NCI-H1417 (cell line): ENCODE data around the gene KCTD17.
"Not testable (repeated sequence)": the region's sequence is repeated elsewhere in the genome, so short reads cannot be mapped to it uniquely, and the experiment has no call there.

ENCODE experiments used
- DNase-seq, 3 experiments: peaks; one replicate each; lab custom pipeline; 2025; lab: John Stamatoyannopoulos, UW

Gene KCTD17

GRCh38 chr22:37061611-37062375 lies 10.3 kb downstream of the KCTD17 start:
- no peak for DNase-seq

DNA sequence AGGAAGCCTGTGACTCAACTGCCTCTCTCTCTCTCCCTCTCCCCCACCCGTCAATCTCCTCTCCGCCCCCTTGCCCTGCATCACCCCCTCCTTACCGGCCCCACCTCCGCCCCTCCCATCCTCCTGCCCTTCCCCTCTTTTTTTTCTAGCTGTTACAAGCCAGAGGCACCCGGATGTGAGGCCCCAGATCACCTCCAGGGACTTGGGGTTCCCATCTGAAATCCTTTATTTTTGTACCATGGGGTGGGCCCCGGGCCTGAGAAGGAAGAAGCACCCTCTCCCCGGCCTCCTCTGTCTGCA lies 10.8 kb downstream of the KCTD17 start:
- DNase-seq = no peak

DNA sequence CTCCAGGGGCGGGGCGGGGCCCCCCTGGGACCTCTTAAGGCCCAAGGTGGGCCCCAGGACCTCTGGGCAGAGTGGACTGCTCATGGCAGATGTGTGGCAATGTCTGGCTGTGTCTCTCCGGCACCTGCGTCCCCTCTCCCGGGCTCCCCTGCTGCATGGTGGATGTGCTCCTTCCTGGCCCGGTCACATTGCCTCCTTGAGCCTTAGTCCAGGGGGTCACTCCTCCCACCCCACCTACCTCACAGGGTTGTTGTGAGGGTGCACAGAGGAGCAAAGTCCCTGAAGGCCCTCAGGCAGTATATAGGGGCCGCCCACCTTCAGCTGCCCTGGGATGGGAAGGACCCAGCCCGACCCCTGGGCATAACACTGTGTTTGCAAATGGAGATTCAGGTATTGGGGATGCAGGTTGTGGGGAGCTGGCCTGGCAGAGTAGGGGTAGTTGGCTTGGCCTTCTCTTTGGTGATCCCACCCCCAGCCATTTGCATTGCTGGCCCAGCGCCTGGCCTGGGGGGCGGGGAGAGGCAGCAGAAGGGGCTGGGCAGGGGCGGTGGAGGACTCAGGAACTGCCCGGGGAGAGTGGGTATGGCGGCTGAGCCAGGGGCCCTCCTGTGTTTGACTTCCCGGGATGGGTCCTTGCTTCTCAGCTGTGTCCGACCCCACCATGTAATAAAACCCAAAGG lies 11.3 kb downstream of the KCTD17 start:
- no peak for DNase-seq

GRCh38 chr22:37063431-37064420 lies 12.2 kb downstream of the KCTD17 start:
- peak; percentile 44 to 71 (median 51) for DNase-seq

DNA sequence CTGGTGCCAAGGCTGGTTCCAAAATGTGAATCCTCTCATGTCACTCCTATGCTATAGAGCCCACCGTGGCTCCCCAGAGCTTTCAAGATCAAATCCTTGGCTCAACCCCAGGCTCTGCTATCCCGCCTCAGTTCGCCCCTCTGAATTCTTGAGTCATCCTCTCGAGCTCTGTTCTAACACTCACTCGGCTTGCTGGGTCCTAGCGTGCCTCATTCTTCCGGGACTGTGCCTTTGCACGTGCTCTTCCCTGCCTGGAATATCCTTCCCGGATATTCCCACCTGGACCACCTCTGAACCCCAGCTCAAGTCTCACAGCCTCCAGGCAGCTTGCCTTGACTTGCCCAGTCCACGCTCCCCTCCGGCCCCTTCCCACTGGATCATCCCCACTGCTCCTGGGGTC lies 13.0 kb downstream of the KCTD17 start:
- DNase-seq = no peak

DNA sequence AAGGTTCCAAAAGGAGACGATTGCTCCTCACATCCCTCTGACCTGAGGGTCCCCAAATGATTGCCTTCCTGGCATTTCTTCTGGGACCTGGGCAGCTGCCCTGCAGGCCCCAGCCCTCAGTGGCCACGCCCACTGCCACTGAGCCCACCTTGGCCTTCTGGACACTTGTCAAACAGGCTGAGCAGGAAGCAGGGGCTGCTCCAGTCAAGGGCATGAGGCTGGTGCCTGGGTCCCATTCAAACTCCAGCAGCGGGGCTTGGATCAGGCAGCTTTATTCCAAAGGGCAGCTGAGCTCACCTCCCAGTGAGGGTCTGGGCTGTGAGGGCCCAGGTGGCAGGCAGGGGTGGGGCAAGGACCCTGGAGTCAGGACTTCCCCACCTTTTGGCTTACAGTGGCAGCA lies 13.6 kb downstream of the KCTD17 start:
- DNase-seq = no peak

- no peak for DNase-seq
These were observed 14.4 kb downstream of the KCTD17 start for GRCh38 chr22:37065961-37066360.

GRCh38 chr22:37067428-37067827 lies 15.9 kb downstream of the KCTD17 start:
- DNase-seq = no peak

GRCh38 chr22:37068859-37069258 lies 17.3 kb downstream of the KCTD17 start:
- no peak for DNase-seq

DNA sequence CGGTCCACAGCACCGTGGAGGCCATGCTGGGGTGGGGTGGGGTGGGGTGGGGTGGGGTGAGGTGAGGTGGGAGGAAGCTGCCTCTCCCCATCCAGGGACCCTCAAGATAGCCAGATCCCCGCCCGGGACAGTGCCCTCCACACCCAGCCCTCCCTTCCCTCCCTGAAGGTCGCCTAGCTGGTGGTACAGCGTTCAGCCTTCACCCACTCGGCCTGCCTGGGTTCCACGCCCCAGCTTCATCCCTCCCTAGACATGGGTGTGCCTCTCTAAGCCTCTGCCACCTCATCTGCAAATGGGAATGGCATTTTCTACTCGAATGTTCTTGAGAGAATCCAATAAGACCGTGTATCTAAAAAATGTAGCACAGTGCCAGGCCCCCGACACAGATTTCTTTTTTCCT lies 17.8 kb downstream of the KCTD17 start:
- DNase-seq = no peak

DNA sequence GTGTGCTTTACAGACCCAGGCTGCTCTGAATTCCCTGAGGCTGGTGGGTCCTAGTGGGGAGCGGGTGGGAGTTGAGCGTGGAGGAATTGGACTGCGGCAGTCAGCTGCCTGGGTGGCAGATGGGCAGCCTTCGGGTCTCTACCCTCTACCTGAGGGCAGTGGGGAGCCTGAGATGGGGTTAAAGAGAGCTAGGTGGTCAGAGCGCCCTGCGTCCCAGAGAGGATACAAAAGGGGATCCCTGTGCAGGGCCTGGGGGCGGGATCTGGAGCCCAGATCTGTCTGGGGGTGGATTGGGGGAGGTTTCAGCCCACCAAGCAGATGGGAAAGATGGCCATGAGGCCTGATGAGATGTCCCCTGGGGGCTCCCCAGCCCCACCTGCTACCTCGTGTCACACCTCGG lies 18.2 kb downstream of the KCTD17 start:
- no peak for DNase-seq

- no peak for DNase-seq
These were observed 18.8 kb downstream of the KCTD17 start for GRCh38 chr22:37070334-37070733.

- DNase-seq = no peak
These were observed 19.2 kb downstream of the KCTD17 start for GRCh38 chr22:37070744-37071143.

DNA sequence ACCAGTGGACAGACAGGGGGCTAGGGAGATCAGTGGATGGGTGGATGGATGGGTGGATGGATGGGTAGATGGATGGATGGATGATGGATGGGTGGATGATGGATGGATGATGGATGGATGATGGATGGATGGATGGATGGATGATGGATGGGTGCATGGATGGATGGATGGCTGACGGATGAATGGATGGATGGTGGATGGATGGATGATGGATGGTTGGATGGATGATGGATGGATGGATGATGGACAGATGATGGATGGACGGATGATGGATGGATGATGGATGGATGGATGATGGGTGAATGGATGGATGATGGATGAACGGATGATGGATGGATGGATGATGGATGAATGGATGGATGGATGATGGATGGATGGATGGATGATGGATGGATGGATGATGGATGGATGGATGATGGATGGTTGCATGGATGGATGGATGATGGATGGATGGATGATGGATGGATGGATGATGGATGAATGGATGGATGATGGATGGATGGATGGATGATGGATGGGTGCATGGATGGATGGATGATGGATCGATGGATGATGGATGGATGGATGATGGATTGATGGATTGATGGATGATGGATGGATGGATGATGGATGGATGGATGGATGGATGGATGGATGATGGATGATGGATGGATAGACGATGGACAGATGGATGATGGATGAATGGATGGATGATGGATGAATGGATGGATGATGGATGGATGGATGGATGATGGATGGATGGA lies 20.5 kb downstream of the KCTD17 start:
- not testable (repeated sequence) for DNase-seq

DNA sequence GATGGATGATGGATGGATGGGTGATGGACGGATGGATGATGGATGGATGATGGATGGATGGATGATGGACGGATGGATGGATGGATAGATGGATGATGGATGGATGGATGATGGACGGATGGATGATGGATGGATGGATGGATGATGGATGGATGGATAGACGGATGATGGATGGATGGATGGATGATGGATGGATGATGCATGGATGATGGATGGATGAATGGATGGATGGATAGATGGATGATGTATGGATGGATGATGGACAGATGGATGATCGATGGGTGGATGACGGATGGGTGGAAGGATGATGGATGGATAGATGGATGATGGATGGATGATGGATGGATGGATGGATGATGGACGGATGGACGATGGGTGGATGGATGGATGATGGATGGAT lies 21.1 kb downstream of the KCTD17 start:
- DNase-seq = no peak

GRCh38 chr22:37074537-37074936 lies 23.0 kb downstream of the KCTD17 start:
- peak in 1 of 3 experiments; percentile 27 for DNase-seq

DNA sequence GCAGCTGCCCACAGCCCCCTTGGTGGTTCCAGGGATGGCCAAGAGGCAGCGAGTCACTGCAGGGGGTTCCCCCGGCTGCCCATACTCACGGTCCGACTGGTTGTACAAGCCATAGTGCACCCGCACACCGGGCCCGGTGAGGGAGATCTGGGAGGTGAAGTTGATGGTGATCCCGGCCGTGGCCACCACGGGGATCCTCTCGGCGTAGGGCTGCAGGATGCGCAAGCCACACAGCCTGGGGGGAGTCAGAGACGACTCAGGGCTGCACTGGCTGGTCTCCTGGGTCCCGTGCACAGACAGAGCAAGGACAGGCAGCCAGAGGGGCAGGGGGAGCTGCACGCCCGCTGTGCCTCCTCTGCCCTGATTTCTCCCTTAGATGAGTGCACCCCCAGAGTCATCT lies 23.5 kb downstream of the KCTD17 start:
- DNase-seq = peak in 1 of 3 experiments; percentile 27

GRCh38 chr22:37075822-37076433 lies 24.4 kb downstream of the KCTD17 start:
- no peak for DNase-seq

DNA sequence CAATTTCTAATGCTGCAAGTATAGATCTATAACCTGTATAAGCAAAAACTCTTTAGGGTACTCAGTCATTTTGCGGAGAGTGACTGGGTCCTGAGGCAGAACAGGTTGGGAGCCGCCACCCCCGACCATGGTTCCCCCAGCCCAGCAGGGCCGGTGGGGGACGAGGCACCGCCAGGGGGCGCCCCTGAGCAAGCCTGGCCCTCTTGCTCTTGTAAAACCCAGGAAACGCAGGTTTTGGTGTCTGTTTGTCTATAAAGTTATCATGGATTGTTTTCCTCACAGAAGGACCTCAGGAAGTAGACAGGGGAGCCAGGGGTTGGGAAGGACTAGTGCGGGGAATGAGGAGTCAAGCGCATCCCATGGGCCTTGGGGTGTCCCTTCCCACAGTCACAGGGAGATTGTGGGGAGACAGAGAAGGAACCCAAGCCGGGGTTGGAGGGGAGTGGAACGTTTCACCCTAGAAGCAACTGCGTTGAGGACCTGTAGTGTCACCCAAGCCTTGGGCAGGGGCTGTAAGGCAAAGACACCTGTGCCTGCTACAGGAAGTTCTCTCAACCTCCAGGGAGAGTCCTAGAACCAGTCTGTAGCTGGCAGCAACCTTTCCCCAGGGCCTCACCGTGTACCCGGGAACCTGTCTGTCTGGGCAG lies 26.4 kb downstream of the KCTD17 start:
- DNase-seq = peak; percentile 4 to 42 (median 14)

- no peak for DNase-seq
These were observed 27.6 kb downstream of the KCTD17 start for GRCh38 chr22:37079158-37079557.

DNA sequence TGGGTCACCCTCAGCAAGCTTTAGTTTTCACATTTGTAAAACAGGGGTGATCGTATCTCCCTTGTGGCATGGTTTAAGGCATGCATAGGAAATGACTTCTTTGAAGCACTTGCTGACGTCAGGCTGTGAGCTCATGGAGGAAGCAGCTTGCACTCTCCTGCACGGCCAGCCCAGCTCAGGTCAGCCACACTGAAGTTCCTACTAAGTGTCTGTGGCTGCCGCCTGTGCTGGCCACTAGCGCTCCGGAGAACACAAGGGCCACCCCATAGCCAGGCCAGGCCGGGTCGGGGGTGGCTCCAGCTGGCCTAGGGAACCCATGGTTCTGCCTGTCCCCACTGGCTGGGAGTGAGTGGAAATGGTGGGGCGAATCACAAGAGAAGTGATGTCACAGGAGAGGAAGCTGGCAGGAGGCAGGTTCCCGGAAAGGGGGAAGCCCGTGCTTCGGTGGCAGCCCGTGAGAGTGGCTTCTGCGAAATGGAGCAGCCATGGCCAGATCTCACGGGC lies 28.2 kb downstream of the KCTD17 start:
- DNase-seq = no peak
